Endothelial cell of umbilical vein (primary cell): ENCODE data around the gene SGSM2. TPM values are rescaled to one million over a fixed set of nuclear protein-coding genes. Genes with fewer than 3 reads are reported as not detected.

Source experiments
- BruUV-seq: library from RNA; stranded (reverse); fragments of 400-500 nt; replicated peaks from 2 replicates; lab custom pipeline; 2021; lab: Mats Ljungman, UMichigan
- CTCF ChIA-PET: fragments of 300-600, 350-600 bp; sonication (Branson Sonifier 250); formaldehyde crosslinking; loops from one replicate; lab custom pipeline; 2021; ENCODE audit warnings: antibody characterized with exemption, inconsistent platforms; lab: Charles Lee
- POLR2A ChIA-PET: fragments of 300-600, 350-600 bp; sonication (Branson Sonifier 250); formaldehyde crosslinking; loops from one replicate; lab custom pipeline; 2021; ENCODE audit warnings: antibody characterized with exemption, inconsistent platforms; lab: Charles Lee
- DNase-seq: peaks from one replicate; pipeline ENCODE4 v3.0.0-alpha.2; 2011; ENCODE audit warnings: low read depth, low spot score
- FAIRE-seq: peaks from 2 replicates; lab custom pipeline; 2011; peaks lifted over from hg19 to GRCh38; lab: Jason Lieb, UNC
- H2AFZ ChIP-seq: 2 replicates; pipeline ENCODE4 v1.6.0; 2012; ENCODE audit warnings: low read depth, low read length, control low read depth, inconsistent platforms
- H3K27ac ChIP-seq: 2 replicates; pipeline ENCODE4 v1.5.1; 2011; ENCODE audit warnings: low read depth, mild to moderate bottlenecking, control low read depth, low read length, moderate library complexity; ENCODE audit not compliant: insufficient read depth
- H3K27me3 ChIP-seq, 2 experiments: 2 replicates each; pipeline versions ENCODE4 v1.6.0 to v1.6.1; 2011; ENCODE audit warnings: low read length in 2 of 2, mixed read lengths in 1 of 2; ENCODE audit not compliant: control insufficient read depth in 2 of 2, insufficient read depth in 2 of 2
- H3K36me3 ChIP-seq, 2 experiments: 2 replicates in 1 of 2; 3 replicates in 1 of 2; pipeline ENCODE4 v1.5.1; 2011; ENCODE audit warnings: low read length in 2 of 2, mild to moderate bottlenecking in 1 of 2, moderate library complexity in 1 of 2; ENCODE audit not compliant: control insufficient read depth in 2 of 2, insufficient read depth in 2 of 2; ENCODE audit errors: extremely low read depth in 1 of 2
- H3K4me1 ChIP-seq: 3 replicates; pipeline ENCODE4 v1.5.1; 2011; ENCODE audit warnings: mild to moderate bottlenecking, low read length; ENCODE audit not compliant: control insufficient read depth, insufficient read depth; ENCODE audit errors: extremely low read depth
- H3K4me2 ChIP-seq: 2 replicates; pipeline ENCODE4 v1.6.1; 2011; ENCODE audit warnings: low read length, control low read depth, mixed read lengths; ENCODE audit not compliant: insufficient read depth
- H3K4me3 ChIP-seq, 3 experiments: fragments of 200-600 bp in 1 of 3; sonication (generic), shearing (Covaris generic) in 1 of 3; replicated peaks in 1 of 3; 2 replicates each; pipeline ENCODE4 v1.5.1; 2011 to 2016; ENCODE audit warnings: control low read depth in 3 of 3, low read length in 3 of 3, mild to moderate bottlenecking in 2 of 3, inconsistent platforms in 1 of 3, low read depth in 1 of 3, moderate library complexity in 1 of 3; ENCODE audit not compliant: insufficient read depth in 1 of 3
- H3K79me2 ChIP-seq: 2 replicates; pipeline ENCODE4 v1.6.0; 2012; ENCODE audit warnings: low read length, inconsistent platforms; ENCODE audit not compliant: control insufficient read depth, insufficient read depth
- H3K9ac ChIP-seq: replicated peaks from 2 replicates; pipeline ENCODE3; 2011; ENCODE audit warnings: low read length, control low read depth; ENCODE audit not compliant: insufficient read depth; ENCODE audit errors: extremely low read depth
- H3K9me1 ChIP-seq: replicated peaks from 3 replicates; pipeline ENCODE4 v1.6.0; 2011; ENCODE audit warnings: mild to moderate bottlenecking, low read length; ENCODE audit not compliant: control insufficient read depth, insufficient read depth; ENCODE audit errors: extremely low read depth
- H3K9me3 ChIP-seq: replicated peaks from 2 replicates; pipeline ENCODE4 v1.5.1; 2012; ENCODE audit warnings: low read length, inconsistent platforms; ENCODE audit not compliant: control insufficient read depth, insufficient read depth
- H4K20me1 ChIP-seq: replicated peaks from 2 replicates; pipeline ENCODE3; 2011; ENCODE audit warnings: mild to moderate bottlenecking, low read length; ENCODE audit not compliant: control insufficient read depth, insufficient read depth; ENCODE audit errors: extremely low read depth
- CTCF ChIP-seq, 2 donors: IDR thresholded peaks; 1 replicate in 1 of 2; 2 replicates in 1 of 2; pipeline ENCODE4 v1.5.1; 2011; ENCODE audit warnings: low read length in 2 of 2, mild to moderate bottlenecking in 2 of 2, moderate library complexity in 2 of 2, control low read depth in 1 of 2, inconsistent platforms in 1 of 2, low read depth in 1 of 2; ENCODE audit not compliant: insufficient read depth in 1 of 2; ENCODE audit errors: extremely low read depth in 1 of 2
- MAX ChIP-seq: IDR thresholded peaks from 2 replicates; pipeline ENCODE4 v1.6.1; 2011; ENCODE audit not compliant: insufficient read depth, insufficient read length
- POLR2A ChIP-seq: IDR thresholded peaks from 2 replicates; pipeline ENCODE4 v1.6.1; 2012; ENCODE audit warnings: low read depth, mild to moderate bottlenecking, control low read depth, low read length
- POLR2AphosphoS5 ChIP-seq: IDR thresholded peaks from 2 replicates; pipeline ENCODE4 v1.6.1; 2012; ENCODE audit warnings: low read depth, mild to moderate bottlenecking, control low read depth, low read length, moderate library complexity; ENCODE audit not compliant: insufficient read depth
- dilution Hi-C: fragments of 300-500 bp; cut with MboI; formaldehyde crosslinking; loops from one replicate; pipeline ENCODE4 v1.15.0; 2019; ENCODE audit warnings: low sequenced_read_pairs; ENCODE audit not compliant: extremely low pct_ligation_motif_present
- intact Hi-C: fragments of 100-400 bp; cut with micrococcal nuclease; formaldehyde crosslinking; loops from one replicate; pipeline ENCODE4 v1.10.0; 2022
- polyA plus RNA-seq, 4 experiments: library from polyadenylated mRNA; depleted of rRNA in 3 of 4; stranded (reverse) in 3 of 4; unstranded in 1 of 4; fragments of >200 nt; gene quantifications; 2 replicates each; pipeline versions ENCODE4 v1.2.1 to v1.2.3, GENCODE V29; 2011 to 2012; ENCODE audit warnings: missing spikeins in 1 of 4
- total RNA-seq: library from RNA; stranded (reverse); gene quantifications from 2 replicates; pipeline ENCODE4 v1.2.3, GENCODE V29; 2021

The SGSM2 gene
- total and polyA plus RNA-seq, 2 donors (not counting 3 experiments of a cell fraction or from before 2014, with no cell fraction given): 61.6 to 94.5 TPM

GRCh38 chr17:2337544-2338314, 428 bp downstream of the SGSM2 start:
- Histone ChIP-seq H3K4me3 (peak overlapping the region; percentile 36 to 72 (median 50)), H3K9me1 (no peaks in the 10 kb centered on the region), H3K36me3 (peaks cover 9 to 11% of the 10 kb centered on the region in 2 experiments), H2AFZ (peak overlapping the region; percentile 83), H3K27me3 (no peaks in the 10 kb centered on the region), H4K20me1 (no peaks in the 10 kb centered on the region), H3K4me1 (peaks cover 16% of the 10 kb centered on the region), H3K9ac (peak overlapping the region; percentile 67), H3K27ac (peak overlapping the region; percentile 29), H3K79me2 (peaks cover 31% of the 10 kb centered on the region), H3K9me3 (no peaks in the 10 kb centered on the region), H3K4me2 (peak overlapping the region; percentile 28)
- CTCF ChIA-PET: interaction anchor here (0.6 to 5.4 kb wide), 4 partner anchors 15 to 367 kb away, joined by 3 to 42 read pairs (median 3); no protein-coding TSS in a partner anchor
- DNase-seq (peak; percentile 73), FAIRE-seq (peak; percentile 62)
- TF ChIP-seq POLR2A (peak; percentile 28), MAX (no peak), CTCF (IDR thresholded peaks at IDR 0.05; ENCODE audit: extremely low read depth in 1 of 2, insufficient read depth in 1 of 2, low read depth in 1 of 2, low read length in 2 of 2) (peak in 1 of 2 donors; percentile 4), POLR2AphosphoS5 (peak; percentile 42)
- BruUV-seq: no TSS peak
- intact Hi-C loops: loop anchor here (5.0 to 10.0 kb wide), 3 partner anchors 65 to 623 kb away; partner anchors contain the start of genes MNT and TLCD2
- POLR2A ChIA-PET: no interaction called here
- dilution Hi-C loops: no loop called here
